Upper lobe of right lung (tissue), 1 donor: ENCODE data around the gene MARVELD2. TPM values are rescaled to one million over a fixed set of nuclear protein-coding genes. Genes with fewer than 3 reads are reported as not detected.
"Not testable (repeated sequence)": the region's sequence is repeated elsewhere in the genome, so short reads cannot be mapped to it uniquely, and the experiment has no call there.

Experiments
- ATAC-seq: fragments of 200-7000 bp; cut with Tn5 transposase; one replicate; pipeline ENCODE4 v1.9.1; 2020; ENCODE audit warnings: mild to moderate bottlenecking, moderate library complexity
- DNase-seq: peaks from one replicate; pipeline ENCODE4 v3.0.0-alpha.2; 2020
- H3K27ac ChIP-seq: fragments of 200-600 bp; one replicate; pipeline ENCODE4 v1.8.0; 2022
- H3K27me3 ChIP-seq: fragments of 200-600 bp; one replicate; pipeline ENCODE4 v1.8.0; 2022; ENCODE audit warnings: mild to moderate bottlenecking
- H3K36me3 ChIP-seq: fragments of 200-600 bp; one replicate; pipeline ENCODE4 v1.8.0; 2022
- H3K4me1 ChIP-seq: fragments of 200-600 bp; one replicate; pipeline ENCODE4 v1.8.0; 2022
- H3K4me3 ChIP-seq: fragments of 200-600 bp; one replicate; pipeline ENCODE4 v1.8.0; 2022; ENCODE audit warnings: mild to moderate bottlenecking
- H3K9me3 ChIP-seq: fragments of 200-600 bp; one replicate; pipeline ENCODE4 v1.8.0; 2022
- intact Hi-C: fragments of 100-400 bp; cut with DNase I; formaldehyde crosslinking; loops from one replicate; pipeline ENCODE4 v1.11.0; 2022
- total RNA-seq: library from RNA; stranded (reverse); fragmentation: NEBNext Ultra II Directional; extraction: Animal tissue kit (Norgen Biotek cat#: 25700); gene quantifications from one replicate; pipeline ENCODE4 v1.2.1, GENCODE V29; 2021
- TF ChIP-seq, protein P1 (sequence below): fragments of 200-600 bp; IDR thresholded peaks from one replicate; pipeline ENCODE4 v1.8.0; 2022; ENCODE audit warnings: antibody characterized with exemption
- donor health status: DM: no; HTN: yes; CAD: no; lungs with severe emphysema.

Gene MARVELD2
- total RNA-seq, 1 donor from 2014 or later = 32.4 TPM

DNA sequence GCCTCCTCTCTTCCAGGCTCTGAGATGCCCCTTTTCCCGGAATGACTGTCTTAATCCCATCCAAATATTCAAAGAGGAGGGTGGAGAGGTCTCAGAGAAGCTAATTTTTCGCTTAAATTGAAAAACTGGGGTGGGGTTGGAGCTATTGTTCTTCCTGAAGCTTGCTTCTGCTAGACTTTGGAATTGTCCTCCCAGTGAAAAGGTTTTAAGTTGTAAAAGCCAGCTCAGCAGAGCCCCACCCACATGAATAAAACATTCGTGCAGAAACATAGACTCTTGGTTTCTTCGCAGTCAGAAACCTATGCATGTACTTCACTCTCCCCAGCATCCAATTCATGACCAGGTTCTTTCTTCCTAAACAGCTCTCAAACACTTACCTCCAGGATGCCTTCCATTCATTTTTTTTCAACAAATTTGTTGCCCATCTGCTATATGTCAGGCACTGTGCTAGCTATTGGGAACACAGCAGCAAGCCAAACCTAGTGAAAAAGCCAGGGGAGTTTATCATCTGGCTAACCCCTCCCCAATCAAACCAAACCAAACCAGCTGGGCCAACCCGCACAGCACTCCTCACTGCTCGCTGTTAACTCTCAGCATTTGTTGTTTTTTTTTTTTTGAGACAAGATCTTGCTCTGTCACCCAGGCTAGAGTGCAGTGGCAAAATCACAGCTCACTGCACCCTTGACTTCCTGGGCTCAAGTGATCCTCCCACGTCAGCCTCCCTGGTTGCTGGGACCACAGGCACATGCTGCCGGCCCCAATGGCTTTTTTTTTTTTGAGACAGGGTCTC, 39.7 kb downstream of the MARVELD2 start:
- TF ChIP-seq, protein P1, sequence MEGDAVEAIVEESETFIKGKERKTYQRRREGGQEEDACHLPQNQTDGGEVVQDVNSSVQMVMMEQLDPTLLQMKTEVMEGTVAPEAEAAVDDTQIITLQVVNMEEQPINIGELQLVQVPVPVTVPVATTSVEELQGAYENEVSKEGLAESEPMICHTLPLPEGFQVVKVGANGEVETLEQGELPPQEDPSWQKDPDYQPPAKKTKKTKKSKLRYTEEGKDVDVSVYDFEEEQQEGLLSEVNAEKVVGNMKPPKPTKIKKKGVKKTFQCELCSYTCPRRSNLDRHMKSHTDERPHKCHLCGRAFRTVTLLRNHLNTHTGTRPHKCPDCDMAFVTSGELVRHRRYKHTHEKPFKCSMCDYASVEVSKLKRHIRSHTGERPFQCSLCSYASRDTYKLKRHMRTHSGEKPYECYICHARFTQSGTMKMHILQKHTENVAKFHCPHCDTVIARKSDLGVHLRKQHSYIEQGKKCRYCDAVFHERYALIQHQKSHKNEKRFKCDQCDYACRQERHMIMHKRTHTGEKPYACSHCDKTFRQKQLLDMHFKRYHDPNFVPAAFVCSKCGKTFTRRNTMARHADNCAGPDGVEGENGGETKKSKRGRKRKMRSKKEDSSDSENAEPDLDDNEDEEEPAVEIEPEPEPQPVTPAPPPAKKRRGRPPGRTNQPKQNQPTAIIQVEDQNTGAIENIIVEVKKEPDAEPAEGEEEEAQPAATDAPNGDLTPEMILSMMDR = no peak
- no peaks in the 10 kb centered on the region for H3K27me3 ChIP-seq
- H3K4me3 ChIP-seq = no peak overlapping the region
- DNase-seq = no peak
- no peak overlapping the region for H3K27ac ChIP-seq
- peak; percentile 78 for ATAC-seq
- no peaks in the 10 kb centered on the region for H3K4me1 ChIP-seq
- no peaks in the 10 kb centered on the region for H3K9me3 ChIP-seq
- no peaks in the 10 kb centered on the region for H3K36me3 ChIP-seq
- intact Hi-C loops = no loop called here

DNA sequence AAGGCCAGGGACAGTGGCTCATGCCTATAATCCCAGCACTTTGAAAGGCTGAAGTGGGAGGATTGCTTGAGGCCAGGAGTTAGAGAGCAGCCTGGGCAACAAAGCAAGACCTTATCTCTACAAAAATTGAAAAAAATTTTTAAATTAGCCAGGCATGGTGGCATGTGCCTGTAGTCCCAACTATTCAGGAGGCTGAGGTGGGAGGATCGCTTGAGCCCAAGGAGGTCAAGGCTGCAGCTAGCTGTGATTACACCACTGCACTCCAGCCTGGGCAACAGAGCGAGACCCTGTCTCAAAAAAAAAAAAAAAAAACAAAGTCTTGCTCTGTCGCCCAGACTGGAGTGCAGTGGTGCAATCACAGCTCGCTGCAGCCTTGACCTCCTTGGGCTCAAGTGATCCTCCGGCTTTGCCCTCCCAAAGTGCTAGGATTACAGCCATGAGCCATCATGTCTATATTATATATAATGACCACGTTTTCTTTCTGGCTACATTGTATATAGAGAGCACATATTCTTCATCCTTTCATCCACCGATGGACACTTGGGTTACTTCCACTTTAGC, 40.6 kb downstream of the MARVELD2 start:
- H3K4me1 ChIP-seq, H3K9me3 ChIP-seq, ATAC-seq, H3K27ac ChIP-seq, intact Hi-C loops, H3K27me3 ChIP-seq, H3K4me3 ChIP-seq, DNase-seq, H3K36me3 ChIP-seq: not testable (repeated sequence)

DNA sequence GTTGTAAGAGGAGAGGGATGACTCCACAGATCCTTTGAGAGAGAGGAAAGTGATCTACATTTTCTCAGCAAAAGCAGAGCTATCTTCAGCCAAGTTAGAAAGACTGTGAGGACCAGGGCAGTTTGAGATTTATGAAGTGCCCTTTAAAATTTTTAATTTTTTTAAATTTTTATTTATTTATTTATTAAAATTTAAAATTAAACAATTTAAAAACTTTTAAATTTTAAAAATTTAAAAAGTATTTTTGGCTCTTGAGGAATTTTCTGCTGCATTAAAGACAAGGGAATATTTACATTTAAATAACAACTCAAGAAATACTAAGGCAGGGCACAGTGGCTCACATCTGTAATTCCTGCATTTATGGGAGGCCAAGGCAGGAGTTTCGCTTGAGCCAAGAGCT, 47.3 kb downstream of the MARVELD2 start:
- Histone ChIP-seq H3K36me3 (no peaks in the 10 kb centered on the region), H3K4me1 (no peaks in the 10 kb centered on the region), H3K9me3 (no peaks in the 10 kb centered on the region), H3K27me3 (no peaks in the 10 kb centered on the region), H3K4me3 (no peak overlapping the region), H3K27ac (no peak overlapping the region)
- ATAC-seq (no peak), DNase-seq (no peak)
- TF ChIP-seq, protein P1 = no peak
- intact Hi-C loops = no loop called here

DNA sequence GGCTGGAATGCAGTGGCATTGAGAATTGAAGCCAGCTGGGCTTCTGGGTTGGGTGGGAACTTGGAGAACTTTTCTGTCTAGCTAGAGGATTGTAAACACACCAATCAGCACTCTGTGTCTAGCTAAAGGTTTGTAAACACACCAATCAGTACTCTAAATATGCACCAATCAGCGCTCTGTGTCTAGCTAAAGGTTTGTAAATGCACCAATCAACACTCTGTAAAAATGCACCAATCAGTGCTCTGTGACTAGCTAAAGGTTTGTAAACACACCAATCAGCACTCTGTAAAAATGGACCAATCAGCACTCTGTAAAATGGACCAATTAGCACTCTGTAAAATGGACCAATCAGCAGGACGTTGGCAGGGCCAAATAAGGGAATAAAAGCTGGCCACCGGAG, 51.5 kb downstream of the MARVELD2 start:
- intact Hi-C loops, H3K4me1 ChIP-seq, H3K36me3 ChIP-seq, H3K27ac ChIP-seq, H3K9me3 ChIP-seq, ATAC-seq, H3K27me3 ChIP-seq, H3K4me3 ChIP-seq, DNase-seq: not testable (repeated sequence)

DNA sequence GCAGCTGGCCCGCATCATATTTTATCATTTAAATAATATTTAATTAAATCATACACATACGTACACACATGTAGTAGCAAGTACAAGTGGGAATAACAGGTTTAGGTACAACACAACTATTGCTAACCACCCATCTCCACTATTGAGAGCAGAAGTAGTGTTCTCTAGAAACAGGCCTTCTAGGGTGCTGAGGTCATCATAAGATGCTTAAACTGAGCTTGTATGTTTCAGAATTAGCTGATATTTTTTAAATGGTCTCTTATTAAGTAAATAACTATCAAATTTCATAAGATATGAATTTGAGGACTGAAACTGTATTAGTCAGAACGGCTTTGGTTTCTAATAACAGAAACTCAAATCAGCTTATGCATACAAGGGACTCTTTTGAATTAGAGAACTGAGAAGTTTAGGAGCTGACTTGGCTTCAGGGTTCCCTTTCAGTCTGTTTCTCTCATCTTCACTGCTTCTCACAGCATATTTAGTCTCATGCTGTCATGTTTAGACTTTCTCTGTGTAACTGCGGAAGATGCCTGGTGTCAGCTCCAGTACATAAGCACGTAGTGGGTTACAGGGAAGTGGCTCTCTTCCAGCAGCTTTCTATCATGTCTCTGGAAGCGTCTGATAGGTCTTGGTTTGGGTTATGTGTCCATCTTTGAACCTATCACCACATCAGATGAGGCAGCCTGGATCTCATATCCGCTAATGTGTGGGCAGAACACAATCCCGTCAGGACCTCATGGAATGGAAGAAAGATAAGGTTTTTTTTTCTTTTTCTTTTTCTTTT, 52.7 kb downstream of the MARVELD2 start:
- H3K27me3 ChIP-seq = no peaks in the 10 kb centered on the region
- no peak for DNase-seq

DNA sequence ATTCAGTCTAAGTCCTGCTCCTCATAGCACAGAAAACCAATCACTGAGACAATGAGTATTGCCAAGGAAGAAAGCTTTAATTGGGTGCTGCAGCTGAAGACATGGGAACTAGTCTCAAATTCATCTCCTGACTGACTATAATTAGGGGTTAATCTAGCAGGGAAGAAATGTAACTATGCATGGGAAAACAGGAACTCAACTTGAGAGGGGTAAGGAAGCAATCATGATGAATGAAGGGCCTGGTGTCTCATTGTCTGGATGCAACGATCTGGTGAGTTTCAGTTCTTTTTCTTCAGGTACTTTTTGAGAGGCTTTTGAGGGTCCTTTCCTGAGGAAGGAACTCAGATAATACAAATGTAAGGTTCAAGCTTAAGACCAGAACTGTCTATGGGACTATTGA, 53.7 kb downstream of the MARVELD2 start:
- H3K4me1 ChIP-seq = no peaks in the 10 kb centered on the region
- ATAC-seq = no peak
- H3K9me3 ChIP-seq = no peaks in the 10 kb centered on the region
- TF ChIP-seq, protein P1 = no peak
- no peaks in the 10 kb centered on the region for H3K27me3 ChIP-seq
- intact Hi-C loops = no loop called here
- H3K27ac ChIP-seq = no peak overlapping the region
- no peaks in the 10 kb centered on the region for H3K36me3 ChIP-seq
- no peak overlapping the region for H3K4me3 ChIP-seq
- no peak for DNase-seq

More for the DNA sequence above, 52.7 kb downstream of the MARVELD2 start:
- Histone ChIP-seq H3K4me1 (no peaks in the 10 kb centered on the region), H3K4me3 (no peak overlapping the region), H3K36me3 (no peaks in the 10 kb centered on the region), H3K9me3 (no peaks in the 10 kb centered on the region), H3K27ac (no peak overlapping the region)
- intact Hi-C loops = no loop called here
- no peak for ATAC-seq
- TF ChIP-seq, protein P1 = no peak

DNA sequence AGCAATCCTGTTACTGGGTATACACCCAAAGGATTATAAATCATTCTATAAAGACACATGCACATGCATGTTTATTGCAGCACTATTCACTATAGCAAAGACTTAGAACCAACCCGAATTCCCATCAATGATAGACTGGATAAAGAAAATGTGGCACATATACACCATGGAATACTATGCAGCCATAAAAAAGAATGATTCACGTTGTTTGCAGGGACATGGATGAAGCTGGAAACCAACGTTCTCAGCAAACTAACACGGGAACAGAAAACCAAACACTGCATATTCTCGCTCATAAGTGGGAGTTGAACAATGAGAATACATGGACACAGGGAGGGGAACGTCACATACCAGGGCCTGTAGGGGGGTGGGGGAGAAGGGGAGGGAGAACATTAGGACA, 56.6 kb downstream of the MARVELD2 start:
- not testable (repeated sequence) for ATAC-seq

DNA sequence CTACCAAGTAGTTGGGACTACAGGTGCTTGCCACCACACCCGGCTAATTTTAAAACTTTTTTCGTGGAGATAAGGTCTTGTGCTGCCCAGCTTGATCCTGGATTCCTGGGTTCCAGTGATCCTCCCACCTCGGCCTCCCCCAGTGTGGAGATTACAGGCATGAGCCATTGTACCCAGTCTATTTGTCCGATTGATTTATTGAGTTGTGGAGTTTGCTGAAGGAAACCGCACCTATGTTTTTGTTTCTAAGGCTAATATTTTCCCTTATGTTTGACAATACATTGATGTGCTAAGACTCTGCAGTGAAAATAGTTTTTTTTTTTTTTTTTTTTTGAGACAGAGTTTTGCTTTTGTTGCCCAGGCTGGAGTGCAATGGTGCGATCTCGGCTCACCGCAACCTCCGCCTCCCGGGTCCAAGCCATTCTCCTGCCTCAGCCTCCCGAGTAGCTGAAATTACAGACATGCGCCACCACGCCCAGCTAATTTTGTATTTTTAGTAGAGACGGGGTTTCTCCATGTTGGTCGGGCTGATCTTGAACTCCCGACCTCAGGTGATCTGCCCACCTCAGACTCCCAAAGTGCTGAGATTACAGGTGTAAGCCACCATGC, 57.7 kb downstream of the MARVELD2 start:
- ATAC-seq, intact Hi-C loops, H3K4me1 ChIP-seq, H3K36me3 ChIP-seq, H3K27me3 ChIP-seq, H3K9me3 ChIP-seq, H3K4me3 ChIP-seq, H3K27ac ChIP-seq, DNase-seq: not testable (repeated sequence)

More for the DNA sequence above, 56.6 kb downstream of the MARVELD2 start:
- DNase-seq, H3K4me3 ChIP-seq, H3K27ac ChIP-seq, intact Hi-C loops, H3K4me1 ChIP-seq, H3K9me3 ChIP-seq, H3K36me3 ChIP-seq, H3K27me3 ChIP-seq: not testable (repeated sequence)
